ENCODE results near the gene ENOX2. TPM values are rescaled to one million over a fixed set of nuclear protein-coding genes. Genes with fewer than 3 reads are reported as not detected.
A peak's percentile ranks its signal among the peaks of the same experiment; 100 is the strongest.

The ENOX2 gene
- polyA plus RNA-seq, 1 donor from 2014 or later, result 48.7 TPM

DNA sequence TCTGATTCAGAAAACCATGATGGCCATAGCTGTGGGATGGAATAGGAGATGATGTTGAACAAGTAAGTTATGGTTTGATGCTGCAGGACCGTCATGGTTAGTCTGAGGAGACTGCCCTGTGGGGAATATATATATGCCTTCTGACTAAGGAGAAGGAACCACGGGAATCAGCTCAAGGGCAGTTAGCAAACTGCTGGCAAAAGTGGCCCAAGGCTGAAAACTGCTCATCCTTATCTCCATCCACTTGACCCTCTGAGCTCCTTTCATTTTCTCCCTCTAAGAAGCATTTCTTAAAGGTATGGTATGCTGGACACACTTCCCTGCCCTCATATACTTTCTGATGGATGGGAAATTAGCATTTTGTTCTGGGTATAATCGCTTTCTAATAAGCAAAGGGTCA lies 161.9 kb downstream of the ENOX2 start:
- no peaks in the 10 kb centered on the region for H3K9me3 ChIP-seq (ENCODE audit: low read length)
- no peak overlapping the region for H3K4me3 ChIP-seq (ENCODE audit: low read length)
- H3K27ac ChIP-seq (ENCODE audit: low read length), result no peak overlapping the region
- no peaks in the 10 kb centered on the region for H3K36me3 ChIP-seq (ENCODE audit: insufficient read depth, low read length)
- no peak overlapping the region for H3K4me2 ChIP-seq (ENCODE audit: low read length)
- no peaks in the 10 kb centered on the region for H3K9me2 ChIP-seq (ENCODE audit: insufficient read depth, low read length)
- no peak for TF ChIP-seq TAF1 (IDR thresholded peaks at IDR 0.05; ENCODE audit: low read depth)
- no peak for TF ChIP-seq SMC3 (conservative IDR thresholded peaks at IDR 0.05; ENCODE audit: poor library complexity)
- no peaks in the 10 kb centered on the region for H4K20me1 ChIP-seq (ENCODE audit: insufficient read depth)
- no peak overlapping the region for H2AFZ ChIP-seq (ENCODE audit: low read depth, low read length)
- H3F3A ChIP-seq (ENCODE audit: insufficient read depth, low read length, poor library complexity, severe bottlenecking), result no peaks in the 10 kb centered on the region
- H3K79me2 ChIP-seq (replicated peaks; ENCODE audit: insufficient read depth, low read length), result no peaks in the 10 kb centered on the region
- H3K27me3 ChIP-seq (ENCODE audit: insufficient read depth, low read depth, low read length), result no peaks in the 10 kb centered on the region
- H3K9ac ChIP-seq (ENCODE audit: low read length), result no peak overlapping the region

DNA sequence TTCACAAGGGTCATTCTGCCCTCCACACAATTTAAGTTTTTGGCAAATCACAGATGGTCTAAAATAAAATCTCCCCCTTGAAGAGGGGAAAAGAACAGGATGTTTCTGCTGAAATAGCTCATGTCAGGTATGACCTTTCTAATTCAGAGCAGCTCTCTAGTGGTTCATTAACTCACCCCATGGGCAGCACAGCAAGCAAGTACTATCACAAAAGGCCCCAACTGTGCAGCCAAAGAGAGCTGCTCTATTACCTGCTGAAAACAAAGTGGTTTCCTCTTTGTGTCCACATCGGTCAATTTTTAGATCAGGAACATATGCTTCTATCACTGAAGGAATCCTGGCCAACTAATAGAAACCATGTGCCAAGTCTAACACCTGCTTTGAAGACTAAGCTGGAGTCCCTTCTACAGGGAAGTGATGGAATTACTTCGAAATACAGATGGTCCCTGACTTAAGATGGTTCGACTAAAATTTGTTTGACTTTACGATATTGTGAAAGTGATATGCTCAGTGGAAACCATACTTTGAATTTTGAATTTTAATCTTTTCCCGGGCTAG lies 164.3 kb downstream of the ENOX2 start:
- Histone ChIP-seq H3K4me2 (ENCODE audit: low read length) (no peak overlapping the region), H3K79me2 (replicated peaks; ENCODE audit: insufficient read depth, low read length) (no peaks in the 10 kb centered on the region)
- TF ChIP-seq, protein P1, sequence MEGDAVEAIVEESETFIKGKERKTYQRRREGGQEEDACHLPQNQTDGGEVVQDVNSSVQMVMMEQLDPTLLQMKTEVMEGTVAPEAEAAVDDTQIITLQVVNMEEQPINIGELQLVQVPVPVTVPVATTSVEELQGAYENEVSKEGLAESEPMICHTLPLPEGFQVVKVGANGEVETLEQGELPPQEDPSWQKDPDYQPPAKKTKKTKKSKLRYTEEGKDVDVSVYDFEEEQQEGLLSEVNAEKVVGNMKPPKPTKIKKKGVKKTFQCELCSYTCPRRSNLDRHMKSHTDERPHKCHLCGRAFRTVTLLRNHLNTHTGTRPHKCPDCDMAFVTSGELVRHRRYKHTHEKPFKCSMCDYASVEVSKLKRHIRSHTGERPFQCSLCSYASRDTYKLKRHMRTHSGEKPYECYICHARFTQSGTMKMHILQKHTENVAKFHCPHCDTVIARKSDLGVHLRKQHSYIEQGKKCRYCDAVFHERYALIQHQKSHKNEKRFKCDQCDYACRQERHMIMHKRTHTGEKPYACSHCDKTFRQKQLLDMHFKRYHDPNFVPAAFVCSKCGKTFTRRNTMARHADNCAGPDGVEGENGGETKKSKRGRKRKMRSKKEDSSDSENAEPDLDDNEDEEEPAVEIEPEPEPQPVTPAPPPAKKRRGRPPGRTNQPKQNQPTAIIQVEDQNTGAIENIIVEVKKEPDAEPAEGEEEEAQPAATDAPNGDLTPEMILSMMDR (IDR thresholded peaks at IDR 0.05; ENCODE audit: poor library complexity, severe bottlenecking), result no peak
- TF ChIP-seq RAD21 (conservative IDR thresholded peaks at IDR 0.05), result no peak
- no peak for TF ChIP-seq SMC3 (conservative IDR thresholded peaks at IDR 0.05; ENCODE audit: poor library complexity)
- no peak for TF ChIP-seq EZH2 (IDR thresholded peaks at IDR 0.05; ENCODE audit: borderline replicate concordance, insufficient read depth, low read length, poor library complexity, severe bottlenecking)
- no peak for TF ChIP-seq TAF1 (IDR thresholded peaks at IDR 0.05; ENCODE audit: low read depth)
- TF ChIP-seq POLR2AphosphoS5 (IDR thresholded peaks at IDR 0.05), result no peak
- TF ChIP-seq EP300 (conservative IDR thresholded peaks at IDR 0.05; ENCODE audit: poor library complexity, severe bottlenecking), result no peak
- TF ChIP-seq MXI1 (conservative IDR thresholded peaks at IDR 0.05; ENCODE audit: poor library complexity, severe bottlenecking), result no peak

DNA sequence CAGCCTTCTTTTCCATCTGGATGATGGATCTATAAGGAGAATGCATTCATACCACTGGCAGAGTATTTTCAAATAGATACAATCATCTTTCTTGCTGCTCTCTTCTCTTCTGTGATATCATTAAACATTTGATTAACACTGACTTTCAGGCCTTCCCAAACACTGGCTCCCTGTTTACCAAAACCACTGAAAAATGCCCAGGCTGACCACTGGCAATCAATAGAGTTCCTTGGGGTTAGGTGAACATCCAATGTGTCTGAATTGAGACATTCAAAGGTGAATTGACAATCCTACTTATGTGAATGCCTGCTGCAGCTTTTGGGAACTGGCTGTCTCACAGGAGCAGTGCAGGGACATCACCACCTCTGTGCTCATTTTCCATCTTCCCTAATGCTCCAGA lies 168.3 kb downstream of the ENOX2 start:
- H3K4me2 ChIP-seq (ENCODE audit: low read length), result no peak overlapping the region
- H3K79me2 ChIP-seq (replicated peaks; ENCODE audit: insufficient read depth, low read length), result no peaks in the 10 kb centered on the region
- H3K4me3 ChIP-seq (ENCODE audit: low read length), result no peak overlapping the region
- H3K27me3 ChIP-seq (ENCODE audit: insufficient read depth, low read depth, low read length), result no peaks in the 10 kb centered on the region
- no peak overlapping the region for H2AFZ ChIP-seq (ENCODE audit: low read depth, low read length)
- H4K20me1 ChIP-seq (ENCODE audit: insufficient read depth), result no peaks in the 10 kb centered on the region
- no peaks in the 10 kb centered on the region for H3F3A ChIP-seq (ENCODE audit: insufficient read depth, low read length, poor library complexity, severe bottlenecking)
- no peaks in the 10 kb centered on the region for H3K9me3 ChIP-seq (ENCODE audit: low read length)
- no peak for TF ChIP-seq EZH2 (IDR thresholded peaks at IDR 0.05; ENCODE audit: borderline replicate concordance, insufficient read depth, low read length, poor library complexity, severe bottlenecking)
- TF ChIP-seq EP300 (conservative IDR thresholded peaks at IDR 0.05; ENCODE audit: poor library complexity, severe bottlenecking), result no peak
- TF ChIP-seq RAD21 (conservative IDR thresholded peaks at IDR 0.05), result no peak
- TF ChIP-seq SMC3 (conservative IDR thresholded peaks at IDR 0.05; ENCODE audit: poor library complexity), result no peak
- TF ChIP-seq, protein P1 (IDR thresholded peaks at IDR 0.05; ENCODE audit: poor library complexity, severe bottlenecking), result no peak
- no peak for TF ChIP-seq TAF1 (IDR thresholded peaks at IDR 0.05; ENCODE audit: low read depth)
- no peak for TF ChIP-seq POLR2AphosphoS5 (IDR thresholded peaks at IDR 0.05)
- no peak for TF ChIP-seq MXI1 (conservative IDR thresholded peaks at IDR 0.05; ENCODE audit: poor library complexity, severe bottlenecking)
- TF ChIP-seq, protein P2, sequence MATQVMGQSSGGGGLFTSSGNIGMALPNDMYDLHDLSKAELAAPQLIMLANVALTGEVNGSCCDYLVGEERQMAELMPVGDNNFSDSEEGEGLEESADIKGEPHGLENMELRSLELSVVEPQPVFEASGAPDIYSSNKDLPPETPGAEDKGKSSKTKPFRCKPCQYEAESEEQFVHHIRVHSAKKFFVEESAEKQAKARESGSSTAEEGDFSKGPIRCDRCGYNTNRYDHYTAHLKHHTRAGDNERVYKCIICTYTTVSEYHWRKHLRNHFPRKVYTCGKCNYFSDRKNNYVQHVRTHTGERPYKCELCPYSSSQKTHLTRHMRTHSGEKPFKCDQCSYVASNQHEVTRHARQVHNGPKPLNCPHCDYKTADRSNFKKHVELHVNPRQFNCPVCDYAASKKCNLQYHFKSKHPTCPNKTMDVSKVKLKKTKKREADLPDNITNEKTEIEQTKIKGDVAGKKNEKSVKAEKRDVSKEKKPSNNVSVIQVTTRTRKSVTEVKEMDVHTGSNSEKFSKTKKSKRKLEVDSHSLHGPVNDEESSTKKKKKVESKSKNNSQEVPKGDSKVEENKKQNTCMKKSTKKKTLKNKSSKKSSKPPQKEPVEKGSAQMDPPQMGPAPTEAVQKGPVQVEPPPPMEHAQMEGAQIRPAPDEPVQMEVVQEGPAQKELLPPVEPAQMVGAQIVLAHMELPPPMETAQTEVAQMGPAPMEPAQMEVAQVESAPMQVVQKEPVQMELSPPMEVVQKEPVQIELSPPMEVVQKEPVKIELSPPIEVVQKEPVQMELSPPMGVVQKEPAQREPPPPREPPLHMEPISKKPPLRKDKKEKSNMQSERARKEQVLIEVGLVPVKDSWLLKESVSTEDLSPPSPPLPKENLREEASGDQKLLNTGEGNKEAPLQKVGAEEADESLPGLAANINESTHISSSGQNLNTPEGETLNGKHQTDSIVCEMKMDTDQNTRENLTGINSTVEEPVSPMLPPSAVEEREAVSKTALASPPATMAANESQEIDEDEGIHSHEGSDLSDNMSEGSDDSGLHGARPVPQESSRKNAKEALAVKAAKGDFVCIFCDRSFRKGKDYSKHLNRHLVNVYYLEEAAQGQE (IDR thresholded peaks at IDR 0.05; ENCODE audit: borderline replicate concordance), result no peak
- peak overlapping the region; percentile 16 for H3K27ac ChIP-seq (ENCODE audit: low read length)
- no peaks in the 10 kb centered on the region for H3K9me2 ChIP-seq (ENCODE audit: insufficient read depth, low read length)
- H3K36me3 ChIP-seq (ENCODE audit: insufficient read depth, low read length), result no peaks in the 10 kb centered on the region
- no peak overlapping the region for H3K9ac ChIP-seq (ENCODE audit: low read length)

More for the DNA sequence above, 164.3 kb downstream of the ENOX2 start:
- no peak overlapping the region for H2AFZ ChIP-seq (ENCODE audit: low read depth, low read length)
- H3K9me2 ChIP-seq (ENCODE audit: insufficient read depth, low read length), result no peaks in the 10 kb centered on the region
- H3K36me3 ChIP-seq (ENCODE audit: insufficient read depth, low read length), result no peaks in the 10 kb centered on the region
- no peaks in the 10 kb centered on the region for H3K9me3 ChIP-seq (ENCODE audit: low read length)
- no peak overlapping the region for H3K9ac ChIP-seq (ENCODE audit: low read length)
- no peaks in the 10 kb centered on the region for H3K27me3 ChIP-seq (ENCODE audit: insufficient read depth, low read depth, low read length)
- H3K4me3 ChIP-seq (ENCODE audit: low read length), result no peak overlapping the region
- no peaks in the 10 kb centered on the region for H4K20me1 ChIP-seq (ENCODE audit: insufficient read depth)
- H3K27ac ChIP-seq (ENCODE audit: low read length), result no peak overlapping the region
- H3F3A ChIP-seq (ENCODE audit: insufficient read depth, low read length, poor library complexity, severe bottlenecking), result no peaks in the 10 kb centered on the region

All from neural cell (in vitro differentiated cells).